Neuronal stem cell (in vitro differentiated cells): ENCODE measurements around the gene CANT1.

Source experiments
- DNase-seq: peaks from one replicate; pipeline ENCODE4 v3.0.0-alpha.2; 2013; ENCODE audit warnings: low spot score
- H2AFZ ChIP-seq: one replicate; pipeline ENCODE4 v1.6.1; 2013; ENCODE audit warnings: mild to moderate bottlenecking, low read length, inconsistent platforms
- H2AK5ac ChIP-seq: 2 replicates; pipeline ENCODE4 v1.6.1; 2013; ENCODE audit warnings: low read depth, mild to moderate bottlenecking, inconsistent platforms, low read length, moderate library complexity, mixed read lengths
- H2BK120ac ChIP-seq: 2 replicates; pipeline ENCODE4 v1.6.1; 2013; ENCODE audit warnings: low read depth, mild to moderate bottlenecking, inconsistent platforms, low read length, moderate library complexity, mixed read lengths
- H2BK12ac ChIP-seq: one replicate; pipeline ENCODE4 v1.6.1; 2013; ENCODE audit warnings: low read length, inconsistent platforms
- H2BK15ac ChIP-seq: 2 replicates; pipeline ENCODE4 v1.6.1; 2013; ENCODE audit warnings: mild to moderate bottlenecking, low read length, inconsistent platforms, mixed read lengths
- H2BK5ac ChIP-seq: one replicate; pipeline ENCODE4 v1.6.1; 2013; ENCODE audit warnings: inconsistent platforms, mild to moderate bottlenecking, low read length, moderate library complexity
- H3K14ac ChIP-seq: one replicate; pipeline ENCODE4 v1.6.1; 2013; ENCODE audit warnings: low read length, inconsistent platforms
- H3K18ac ChIP-seq: 2 replicates; pipeline ENCODE4 v1.6.1; 2013; ENCODE audit warnings: low read length, inconsistent platforms
- H3K23ac ChIP-seq: 2 replicates; pipeline ENCODE4 v1.6.1; 2013; ENCODE audit warnings: low read depth, mild to moderate bottlenecking, mixed read lengths, low read length, inconsistent platforms; ENCODE audit not compliant: poor library complexity
- H3K27ac ChIP-seq: replicated peaks from 3 replicates; pipeline ENCODE4 v1.5.1; 2013; ENCODE audit warnings: low read length, inconsistent platforms
- H3K27me3 ChIP-seq, 3 experiments: 2 replicates each; pipeline ENCODE4 v1.6.1; 2013; ENCODE audit warnings: low read length in 3 of 3, mild to moderate bottlenecking in 2 of 3, inconsistent platforms in 1 of 3, low read depth in 1 of 3, mixed read lengths in 1 of 3, moderate library complexity in 1 of 3; ENCODE audit not compliant: control insufficient read depth in 3 of 3, insufficient read depth in 3 of 3
- H3K36me3 ChIP-seq, 2 donors: replicated peaks in 1 of 2; 2 replicates each; pipeline ENCODE4 v1.6.1; 2013; ENCODE audit warnings: low read length in 2 of 2; ENCODE audit not compliant: control insufficient read depth in 2 of 2, insufficient read depth in 2 of 2
- H3K4ac ChIP-seq: 2 replicates; pipeline ENCODE4 v1.6.1; 2013; ENCODE audit warnings: inconsistent platforms, mild to moderate bottlenecking, low read length, moderate library complexity
- H3K4me1 ChIP-seq, 2 donors: 1 replicate in 1 of 2; 2 replicates in 1 of 2; pipeline ENCODE4 v1.6.1; 2013; ENCODE audit warnings: low read length in 2 of 2, low read depth in 1 of 2; ENCODE audit not compliant: control insufficient read depth in 2 of 2, insufficient read depth in 1 of 2
- H3K4me2 ChIP-seq: one replicate; pipeline ENCODE4 v1.6.1; 2013; ENCODE audit warnings: mild to moderate bottlenecking, low read length, inconsistent platforms; ENCODE audit not compliant: insufficient read depth, poor library complexity, severe bottlenecking
- H3K4me3 ChIP-seq, 2 donors: 2 replicates each; pipeline ENCODE4 v1.5.1; 2013; ENCODE audit warnings: low read length in 2 of 2, mild to moderate bottlenecking in 2 of 2, inconsistent platforms in 1 of 2, moderate library complexity in 1 of 2
- H3K79me1 ChIP-seq: one replicate; pipeline ENCODE4 v1.6.1; 2013; ENCODE audit warnings: low read depth, mild to moderate bottlenecking, inconsistent platforms, low read length, moderate library complexity
- H3K9ac ChIP-seq: one replicate; pipeline ENCODE4 v1.6.1; 2013; ENCODE audit warnings: mild to moderate bottlenecking, low read depth, low read length, inconsistent platforms; ENCODE audit not compliant: poor library complexity
- H3K9me3 ChIP-seq, 2 donors: replicated peaks in 1 of 2; 2 replicates each; pipeline versions ENCODE3 to v1.6.1; 2013; ENCODE audit warnings: low read length in 2 of 2, mild to moderate bottlenecking in 2 of 2, inconsistent platforms in 1 of 2, low read depth in 1 of 2, mixed read lengths in 1 of 2, moderate library complexity in 1 of 2; ENCODE audit not compliant: control insufficient read depth in 2 of 2, insufficient read depth in 1 of 2
- H4K8ac ChIP-seq: one replicate; pipeline ENCODE4 v1.6.1; 2013; ENCODE audit warnings: low read depth, mild to moderate bottlenecking, inconsistent platforms, low read length, moderate library complexity
- H4K91ac ChIP-seq: one replicate; pipeline ENCODE4 v1.6.1; 2013; ENCODE audit warnings: low read length, low read depth, mild to moderate bottlenecking, inconsistent platforms; ENCODE audit not compliant: poor library complexity
- WGBS, 2 donors: extraction: QIAGEN DNeasy Blood & Tissue Kit; methylation state at CpG; one replicate each; pipeline ENCODE4 v1.1.7; 2013; ENCODE audit warnings: missing lambda C conversion rate in 2 of 2, mixed read lengths in 1 of 2; ENCODE audit not compliant: insufficient read length in 2 of 2, insufficient replicate concordance in 1 of 2; ENCODE audit errors: extremely low coverage in 2 of 2; 5-methylcytosine and 5-hydroxymethylcytosine counted together

The CANT1 gene

GRCh38 chr17:78950870-78951269, 58.7 kb downstream of the CANT1 start:
- H3K9ac ChIP-seq: no peak overlapping the region
- no peak overlapping the region for H3K27ac ChIP-seq
- H2BK5ac ChIP-seq: no peak overlapping the region
- H2BK120ac ChIP-seq: no peak overlapping the region
- H2BK15ac ChIP-seq: no peak overlapping the region
- H3K79me1 ChIP-seq: no peaks in the 10 kb centered on the region
- no peak overlapping the region for H4K8ac ChIP-seq
- H3K4me1 ChIP-seq: peaks cover 8 to 29% of the 10 kb centered on the region in 2 donors
- no peak overlapping the region for H3K4me2 ChIP-seq
- WGBS, 2 donors: no CpG with 5 or more reads among the region's 2 CpGs
- H3K4ac ChIP-seq: no peak overlapping the region
- peaks cover 5 to 12% of the 10 kb centered on the region in 2 donors for H3K9me3 ChIP-seq
- H3K23ac ChIP-seq: no peak overlapping the region
- H3K27me3 ChIP-seq: no peaks in the 10 kb centered on the region
- H2AK5ac ChIP-seq: no peak overlapping the region
- no peak overlapping the region for H2AFZ ChIP-seq
- no peak overlapping the region for H3K14ac ChIP-seq
- H3K36me3 ChIP-seq: no peaks in the 10 kb centered on the region
- DNase-seq: no peak
- no peak overlapping the region for H2BK12ac ChIP-seq
- H3K18ac ChIP-seq: no peak overlapping the region
- no peak overlapping the region for H4K91ac ChIP-seq
- no peak overlapping the region for H3K4me3 ChIP-seq

DNA sequence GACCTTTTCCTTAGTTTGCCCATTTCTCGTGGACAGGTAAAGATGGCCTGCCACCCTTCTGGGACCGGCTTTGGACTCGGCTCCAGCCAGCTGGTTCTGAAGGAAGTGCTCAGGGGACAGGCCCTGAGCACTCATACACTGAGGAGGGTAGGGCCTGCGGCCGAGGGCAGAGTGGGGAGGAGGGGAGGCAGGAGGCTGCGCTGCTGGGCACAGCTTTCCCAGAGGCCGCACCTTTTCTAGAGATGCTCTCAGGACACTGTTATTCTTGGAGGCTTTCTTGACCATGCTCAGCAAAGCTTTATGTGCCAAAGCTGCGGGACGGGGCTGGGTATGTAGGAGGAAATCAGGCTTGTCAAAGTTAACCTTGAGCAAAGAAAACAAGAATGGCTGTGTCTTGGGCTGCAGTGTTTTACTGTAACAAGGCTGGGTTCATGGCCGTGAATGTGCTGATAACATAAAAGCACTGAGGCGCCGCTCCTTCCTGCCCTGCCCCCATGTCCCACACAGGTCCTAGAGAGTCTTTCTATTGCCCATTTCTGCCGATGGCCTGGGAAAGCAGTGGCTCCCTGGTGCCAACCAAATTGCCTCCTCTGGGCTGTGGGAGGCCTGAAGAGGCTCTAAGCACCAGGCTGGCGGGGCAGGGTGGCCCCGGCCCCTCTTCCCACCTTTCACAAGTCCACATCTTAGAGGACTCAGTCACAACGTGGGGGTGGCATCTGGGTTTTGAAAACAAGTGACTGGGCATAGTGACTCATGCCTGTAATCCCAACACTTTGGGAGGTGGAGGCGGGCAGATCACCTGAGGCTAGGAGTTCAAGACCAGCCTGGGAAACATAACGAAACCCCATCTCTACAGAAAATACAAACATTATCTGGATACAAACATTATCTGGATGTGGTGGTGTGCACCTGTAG, 62.1 kb downstream of the CANT1 start:
- H2BK120ac ChIP-seq: no peak overlapping the region
- no peak overlapping the region for H3K4me2 ChIP-seq
- DNase-seq: no peak
- no peaks in the 10 kb centered on the region for H3K36me3 ChIP-seq
- peaks cover 0 to 11% (median 0%) of the 10 kb centered on the region in 3 experiments for H3K27me3 ChIP-seq
- no peak overlapping the region for H3K14ac ChIP-seq
- H3K27ac ChIP-seq: no peak overlapping the region
- H3K4ac ChIP-seq: no peak overlapping the region
- no CpG with 5 or more reads among the region's 18 CpGs for WGBS, 2 donors
- H3K23ac ChIP-seq: peak overlapping the region; percentile 37
- H2AFZ ChIP-seq: peak overlapping the region; percentile 34
- no peak overlapping the region for H3K18ac ChIP-seq
- H3K4me3 ChIP-seq: no peak overlapping the region
- no peak overlapping the region for H3K9ac ChIP-seq
- H2AK5ac ChIP-seq: no peak overlapping the region
- no peak overlapping the region for H2BK15ac ChIP-seq
- H3K79me1 ChIP-seq: no peaks in the 10 kb centered on the region
- peaks cover 7 to 9% of the 10 kb centered on the region in 2 donors for H3K9me3 ChIP-seq
- H2BK12ac ChIP-seq: no peak overlapping the region
- no peak overlapping the region for H4K91ac ChIP-seq
- no peak overlapping the region for H2BK5ac ChIP-seq
- H3K4me1 ChIP-seq: peaks cover 0 to 11% of the 10 kb centered on the region in 2 donors
- no peak overlapping the region for H4K8ac ChIP-seq

- WGBS, 2 donors: no CpG with 5 or more reads among the region's 8 CpGs
- DNase-seq: no peak
- no peak overlapping the region for H3K4me2 ChIP-seq
Observed at GRCh38 chr17:78946631-78947030, 62.9 kb downstream of the CANT1 start.

DNA sequence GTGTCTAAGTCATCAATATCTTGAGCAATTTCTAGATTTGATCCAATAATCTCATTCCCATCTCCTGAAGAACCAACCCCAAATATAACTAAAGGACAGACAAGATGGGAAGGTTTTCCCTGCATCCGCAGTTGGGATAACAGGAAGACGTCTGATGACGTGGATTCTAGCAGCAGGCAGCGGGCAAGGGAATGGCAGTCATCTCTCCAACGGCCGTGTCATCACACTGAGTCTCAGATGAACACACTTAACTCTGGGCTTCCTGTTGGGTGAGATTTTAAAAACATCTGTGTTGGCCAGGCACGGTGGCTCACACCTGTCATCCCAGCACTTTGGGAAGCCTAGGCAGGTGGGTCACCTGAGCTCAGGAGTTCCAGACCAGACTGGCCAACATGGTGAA, 63.4 kb downstream of the CANT1 start:
- peaks cover 0 to 2% of the 10 kb centered on the region in 2 donors for H3K4me1 ChIP-seq
- no peak for DNase-seq
- no peaks in the 10 kb centered on the region for H3K36me3 ChIP-seq
- H3K9ac ChIP-seq: no peak overlapping the region
- H3K9me3 ChIP-seq: peaks cover 7 to 9% of the 10 kb centered on the region in 2 donors
- H2BK12ac ChIP-seq: no peak overlapping the region
- H4K8ac ChIP-seq: no peak overlapping the region
- H3K18ac ChIP-seq: no peak overlapping the region
- H3K4me2 ChIP-seq: no peak overlapping the region
- H4K91ac ChIP-seq: no peak overlapping the region
- H3K4me3 ChIP-seq: no peak overlapping the region
- H2BK15ac ChIP-seq: no peak overlapping the region
- H2BK120ac ChIP-seq: no peak overlapping the region
- WGBS, 2 donors: no CpG with 5 or more reads among the region's 7 CpGs
- H3K79me1 ChIP-seq: no peaks in the 10 kb centered on the region
- no peak overlapping the region for H3K4ac ChIP-seq
- H3K27ac ChIP-seq: no peak overlapping the region
- H3K14ac ChIP-seq: no peak overlapping the region
- no peak overlapping the region for H2AK5ac ChIP-seq
- no peak overlapping the region for H2BK5ac ChIP-seq
- H3K27me3 ChIP-seq: peaks cover 0 to 11% (median 0%) of the 10 kb centered on the region in 3 experiments
- no peak overlapping the region for H3K23ac ChIP-seq
- H2AFZ ChIP-seq: no peak overlapping the region

More at GRCh38 chr17:78946631-78947030, 62.9 kb downstream of the CANT1 start:
- no peak overlapping the region for H4K8ac ChIP-seq
- H3K4me1 ChIP-seq: peaks cover 0 to 3% of the 10 kb centered on the region in 2 donors
- H3K27me3 ChIP-seq: peaks cover 0 to 11% (median 0%) of the 10 kb centered on the region in 3 experiments
- no peak overlapping the region for H3K18ac ChIP-seq
- H3K14ac ChIP-seq: no peak overlapping the region
- no peak overlapping the region for H3K4me3 ChIP-seq
- no peak overlapping the region for H3K27ac ChIP-seq
- peaks cover 7 to 9% of the 10 kb centered on the region in 2 donors for H3K9me3 ChIP-seq
- no peak overlapping the region for H2AK5ac ChIP-seq
- H3K79me1 ChIP-seq: no peaks in the 10 kb centered on the region
- H2AFZ ChIP-seq: no peak overlapping the region
- no peak overlapping the region for H2BK120ac ChIP-seq
- no peak overlapping the region for H3K9ac ChIP-seq
- H2BK15ac ChIP-seq: no peak overlapping the region
- H3K4ac ChIP-seq: no peak overlapping the region
- H4K91ac ChIP-seq: no peak overlapping the region
- no peaks in the 10 kb centered on the region for H3K36me3 ChIP-seq
- no peak overlapping the region for H2BK5ac ChIP-seq
- no peak overlapping the region for H3K23ac ChIP-seq
- H2BK12ac ChIP-seq: no peak overlapping the region
